GM06990 (cell line): Measurements from ENCODE around the gene SORBS1.

Source experiments
- DNase-seq: peaks from one replicate; pipeline ENCODE4 v3.0.0-alpha.2; 2011; ENCODE audit not compliant: insufficient read length; ENCODE audit errors: extremely low read depth
- H3K27me3 ChIP-seq: replicated peaks from 2 replicates; pipeline ENCODE4 v1.6.0; 2011; ENCODE audit warnings: low read length; ENCODE audit not compliant: control insufficient read depth, insufficient read depth
- H3K36me3 ChIP-seq: 2 replicates; pipeline ENCODE4 v1.5.1; 2011; ENCODE audit warnings: low read length; ENCODE audit not compliant: control insufficient read depth, insufficient read depth
- H3K4me3 ChIP-seq: replicated peaks from 2 replicates; pipeline ENCODE4 v1.5.1; 2011; ENCODE audit warnings: low read depth, mild to moderate bottlenecking, control low read depth, low read length
- CTCF ChIP-seq: IDR thresholded peaks from 2 replicates; pipeline ENCODE4 v1.5.1; 2011; ENCODE audit warnings: low read length, control low read depth, mild to moderate bottlenecking, inconsistent platforms; ENCODE audit not compliant: insufficient read depth, poor library complexity, severe bottlenecking

SORBS1 gene

GRCh38 chr10:95466436-95466835 is 94.7 kb downstream of the SORBS1 start:
- H3K4me3 ChIP-seq = no peak overlapping the region
- no peak for TF ChIP-seq CTCF

GRCh38 chr10:95464280-95464679 is 96.9 kb downstream of the SORBS1 start:
- no peaks in the 10 kb centered on the region for H3K27me3 ChIP-seq
- no peak for DNase-seq

More at GRCh38 chr10:95466436-95466835, 94.7 kb downstream of the SORBS1 start:
- Histone ChIP-seq H3K36me3 (no peaks in the 10 kb centered on the region), H3K27me3 (no peaks in the 10 kb centered on the region)
- DNase-seq = no peak

GRCh38 chr10:95462740-95463667 is 98.2 kb downstream of the SORBS1 start:
- H3K4me3 ChIP-seq = no peak overlapping the region
- H3K27me3 ChIP-seq = no peaks in the 10 kb centered on the region
- no peaks in the 10 kb centered on the region for H3K36me3 ChIP-seq
- DNase-seq = no peak
- no peak for TF ChIP-seq CTCF

More at GRCh38 chr10:95464280-95464679, 96.9 kb downstream of the SORBS1 start:
- Histone ChIP-seq H3K4me3 (no peak overlapping the region), H3K36me3 (no peaks in the 10 kb centered on the region)
- no peak for TF ChIP-seq CTCF

- H3K27me3 ChIP-seq = no peaks in the 10 kb centered on the region
- no peak overlapping the region for H3K4me3 ChIP-seq
- H3K36me3 ChIP-seq = no peaks in the 10 kb centered on the region
- no peak for DNase-seq
- no peak for TF ChIP-seq CTCF
Observed at GRCh38 chr10:95461611-95462010, 99.6 kb downstream of the SORBS1 start.

GRCh38 chr10:95459446-95460045 is 101.6 kb downstream of the SORBS1 start:
- H3K27me3 ChIP-seq = no peaks in the 10 kb centered on the region
- DNase-seq = no peak
- no peak overlapping the region for H3K4me3 ChIP-seq
- H3K36me3 ChIP-seq = no peaks in the 10 kb centered on the region
- TF ChIP-seq CTCF = no peak
